ENCODE data around the gene RRAD.

RRAD gene

GRCh38 chr16:66914541-66914940, 10.8 kb downstream of the RRAD start:
- DNase-seq, result no peak

DNA sequence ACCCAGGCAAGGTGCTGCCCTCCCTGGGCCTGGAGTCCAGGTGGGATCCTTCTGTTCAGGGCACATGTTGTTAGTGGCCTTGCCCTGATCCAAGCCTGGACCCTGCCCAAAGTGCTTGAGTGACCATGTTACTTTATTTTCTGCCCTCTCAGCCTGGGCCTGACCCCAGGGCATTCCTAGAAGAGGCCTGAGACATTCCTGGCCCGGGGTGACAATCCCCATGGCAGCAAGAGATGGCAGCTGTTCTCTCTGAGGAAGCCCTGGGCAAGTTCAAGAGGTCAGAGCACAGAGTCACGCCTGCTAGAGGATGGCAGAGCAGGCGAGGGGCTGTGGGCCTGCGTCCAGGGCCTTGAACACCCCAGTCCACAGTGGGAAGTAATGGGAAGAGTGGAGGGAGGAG, 11.6 kb downstream of the RRAD start:
- DNase-seq, result no peak

GRCh38 chr16:66913081-66913480, 12.3 kb downstream of the RRAD start:
- DNase-seq, result no peak

- no peak for DNase-seq
Measured at GRCh38 chr16:66911801-66912200, 13.5 kb downstream of the RRAD start.

GRCh38 chr16:66911112-66911511, 14.2 kb downstream of the RRAD start:
- DNase-seq, result no peak

DNA sequence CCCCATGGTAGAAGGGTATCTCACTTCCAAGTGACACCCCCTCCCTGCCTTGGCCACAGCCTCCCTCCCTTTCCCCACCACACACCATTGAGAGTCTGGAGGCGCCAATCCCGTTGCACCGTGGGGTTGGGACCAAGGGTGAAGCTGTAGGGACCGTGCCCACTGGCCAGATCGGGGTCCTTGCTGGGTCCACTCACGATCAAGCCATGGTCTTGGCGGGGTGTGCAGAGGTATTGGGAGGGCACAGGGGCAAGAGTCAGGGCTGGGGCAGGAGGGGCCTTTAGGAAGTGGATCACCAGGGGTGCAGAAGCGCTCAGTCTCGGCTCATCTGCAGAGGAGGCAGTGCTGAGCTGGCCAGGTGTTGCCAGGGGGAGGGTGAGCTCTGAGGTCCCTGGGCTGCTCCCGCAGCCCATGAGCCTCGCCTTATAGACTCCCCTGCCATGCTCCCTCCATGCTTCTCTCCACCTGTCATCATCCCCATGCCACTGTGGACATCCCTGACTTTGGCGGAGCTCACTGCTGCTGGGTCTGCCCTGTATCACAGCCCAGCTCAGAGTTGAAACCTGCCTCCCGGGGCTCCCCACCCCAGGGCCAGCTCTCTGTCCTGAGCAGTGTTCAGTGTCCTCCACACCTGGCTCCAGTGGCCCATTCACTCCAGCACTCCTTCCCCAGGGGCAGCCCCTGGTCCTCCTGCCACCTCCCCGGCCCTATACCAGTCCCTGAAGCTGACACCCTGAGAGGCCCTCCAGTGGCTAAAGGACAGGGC, 15.0 kb downstream of the RRAD start:
- no peak for DNase-seq

DNA sequence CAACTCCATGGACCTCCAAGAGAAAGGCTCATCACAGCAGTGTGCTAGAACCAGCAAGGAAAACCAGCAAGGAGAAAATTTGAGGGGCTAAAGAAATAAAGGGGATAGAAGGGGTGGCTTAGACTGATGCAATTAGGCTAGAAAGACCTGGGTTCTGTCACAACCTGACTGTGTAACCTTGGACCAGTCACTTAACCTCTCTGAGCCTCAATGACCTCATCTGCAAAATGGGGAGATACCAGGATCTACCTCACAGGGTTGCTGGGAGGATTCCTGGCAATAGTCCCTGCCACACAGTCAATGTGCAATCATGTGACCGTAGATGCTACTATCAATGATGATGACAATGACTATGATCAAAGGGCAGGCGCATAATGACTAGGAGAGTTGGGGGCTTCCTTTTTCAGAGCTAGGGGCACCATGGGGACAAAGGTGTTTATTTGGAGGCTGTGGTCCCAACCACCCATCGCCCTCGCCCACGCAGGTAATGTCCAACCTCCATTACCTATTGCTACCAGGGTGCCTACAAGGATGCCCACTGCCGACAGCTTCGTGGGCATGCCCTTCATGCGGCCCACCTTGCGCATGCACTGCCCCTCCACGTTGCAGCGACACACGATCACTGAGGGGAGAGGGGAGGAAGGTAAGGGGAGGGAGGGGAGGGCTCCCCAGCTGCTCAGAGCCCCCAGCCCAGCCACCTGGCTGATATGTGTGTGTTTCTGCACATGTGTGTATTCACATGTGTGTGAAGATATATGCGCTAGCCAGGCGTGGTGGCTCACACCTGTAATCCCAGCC, 16.4 kb downstream of the RRAD start:
- DNase-seq, result no peak

DNA sequence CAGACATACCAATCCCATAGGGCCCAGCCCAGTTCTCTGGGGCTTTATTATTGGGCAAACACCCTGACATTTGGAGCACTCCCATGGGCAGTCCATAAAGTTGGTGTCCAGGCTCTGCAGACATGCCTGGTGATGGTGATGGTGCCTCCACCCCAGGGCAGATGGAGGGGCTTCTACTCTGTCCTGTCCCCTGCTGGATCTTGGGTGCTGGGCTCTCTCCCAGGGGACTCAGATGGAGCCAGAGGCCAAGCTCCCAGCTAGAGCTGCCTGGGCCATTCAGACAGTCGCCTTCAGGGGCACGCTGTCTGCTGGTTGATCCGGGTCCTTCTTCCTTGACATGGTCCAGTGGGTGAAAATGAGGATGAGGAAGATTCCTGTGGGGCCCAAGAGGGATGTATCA, 17.2 kb downstream of the RRAD start:
- no peak for DNase-seq

GRCh38 chr16:66906916-66907836, 18.2 kb downstream of the RRAD start:
- DNase-seq, result no peak

- DNase-seq, result peak; percentile 49
Measured at GRCh38 chr16:66905633-66906539, 19.4 kb downstream of the RRAD start.

- no peak for DNase-seq
Measured at GRCh38 chr16:66904846-66905632, 20.3 kb downstream of the RRAD start.

DNA sequence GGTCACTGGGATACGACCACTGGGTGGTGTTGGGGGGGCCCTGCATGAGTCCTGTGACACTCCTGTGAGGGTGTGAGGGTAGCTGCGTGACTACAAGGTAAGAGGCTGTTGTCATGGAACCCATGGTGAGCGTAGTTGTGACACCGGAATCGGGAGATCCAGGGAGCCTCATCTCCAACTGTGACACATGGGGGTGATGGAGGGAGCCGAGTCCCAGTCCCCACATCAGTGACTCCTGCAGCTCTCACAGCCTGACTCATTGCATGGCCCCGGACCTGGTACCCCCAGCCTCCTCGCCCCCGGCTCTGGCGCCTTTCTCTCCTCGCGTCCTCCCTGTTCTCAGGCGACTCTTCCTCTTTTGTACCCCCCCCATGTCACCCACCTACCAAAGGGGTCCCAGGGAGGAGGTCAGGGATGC, 20.9 kb downstream of the RRAD start:
- no peak for DNase-seq

GRCh38 chr16:66903544-66904427, 21.5 kb downstream of the RRAD start:
- no peak for DNase-seq

DNA sequence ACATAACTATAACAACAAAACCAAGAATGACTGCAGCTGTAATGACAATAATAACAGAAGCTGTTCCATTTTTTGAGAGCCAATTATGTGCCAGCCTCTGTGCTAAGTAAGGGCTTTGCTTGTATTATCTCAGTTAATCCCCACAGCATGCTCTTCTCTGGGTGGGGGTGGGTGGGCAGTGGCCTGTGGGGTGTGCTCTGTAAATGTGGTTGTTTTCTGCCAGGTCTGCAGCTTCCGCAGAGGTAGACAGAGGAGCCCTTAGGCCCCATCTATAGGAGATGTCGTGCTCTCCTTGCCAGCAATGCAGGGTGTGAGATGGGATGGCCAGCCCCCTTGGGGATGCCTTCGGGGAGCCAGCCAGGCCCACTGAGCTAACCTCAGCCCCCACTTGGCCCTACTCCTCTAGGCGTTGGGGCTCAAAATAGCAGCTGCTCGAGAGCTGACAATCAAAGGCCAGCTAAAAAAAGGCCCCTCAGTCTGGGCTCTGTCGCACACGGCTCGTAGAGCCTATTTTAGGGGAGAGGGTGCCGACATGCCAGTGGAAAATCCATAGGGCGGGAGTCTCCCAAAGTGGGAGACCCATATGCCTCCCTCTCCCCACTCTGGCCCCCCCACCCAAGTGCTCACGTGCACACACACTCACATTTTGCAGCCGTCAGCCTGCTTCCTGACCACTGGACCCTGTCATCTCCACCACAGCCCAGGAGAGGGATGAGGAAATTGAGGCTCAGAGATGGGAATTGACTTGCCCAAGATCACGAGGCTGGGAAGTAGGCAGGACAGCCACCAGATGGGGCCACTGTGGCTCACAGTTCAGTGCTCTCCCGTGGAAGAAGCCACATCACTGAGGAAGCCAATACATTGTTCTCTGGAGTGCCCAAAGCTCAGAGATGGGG, 22.4 kb downstream of the RRAD start:
- DNase-seq, result no peak

GRCh38 chr16:66901626-66902025, 23.7 kb downstream of the RRAD start:
- no peak for DNase-seq

DNA sequence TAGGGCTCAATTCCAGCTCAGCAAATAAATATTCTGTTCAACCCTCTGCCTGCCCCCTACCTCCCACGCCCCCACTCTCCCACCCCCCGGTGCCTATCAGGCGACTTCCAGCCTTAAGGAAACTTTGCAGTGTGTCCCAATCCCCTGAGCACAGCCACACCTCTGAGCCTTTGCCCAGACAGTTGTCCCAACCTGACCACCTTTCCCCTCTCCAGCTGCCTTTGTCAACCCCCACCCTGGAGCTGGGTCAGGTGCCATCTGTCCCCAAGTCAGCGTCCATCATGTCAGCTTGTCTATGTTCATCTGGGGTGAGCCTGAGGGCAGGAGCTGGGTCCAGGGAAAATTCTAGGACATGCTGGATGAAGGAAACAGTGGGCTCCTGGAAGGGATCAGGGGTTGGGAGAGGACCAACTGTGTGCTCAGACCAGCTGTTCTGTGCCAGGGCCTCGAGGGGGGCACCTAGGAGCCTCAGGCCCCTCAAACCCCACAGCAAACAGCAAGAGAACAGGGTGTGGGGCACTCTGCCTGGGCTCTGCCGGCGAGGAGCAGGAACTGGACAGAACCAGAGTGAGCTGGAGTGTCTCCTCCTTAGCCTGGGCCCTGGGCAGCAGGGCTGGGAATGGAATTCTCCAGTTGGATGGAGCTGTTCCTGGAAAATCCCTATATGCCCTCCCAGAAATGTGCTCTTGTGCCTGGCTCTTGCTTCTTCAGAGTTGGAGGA, 24.5 kb downstream of the RRAD start:
- no peak for DNase-seq

DNA sequence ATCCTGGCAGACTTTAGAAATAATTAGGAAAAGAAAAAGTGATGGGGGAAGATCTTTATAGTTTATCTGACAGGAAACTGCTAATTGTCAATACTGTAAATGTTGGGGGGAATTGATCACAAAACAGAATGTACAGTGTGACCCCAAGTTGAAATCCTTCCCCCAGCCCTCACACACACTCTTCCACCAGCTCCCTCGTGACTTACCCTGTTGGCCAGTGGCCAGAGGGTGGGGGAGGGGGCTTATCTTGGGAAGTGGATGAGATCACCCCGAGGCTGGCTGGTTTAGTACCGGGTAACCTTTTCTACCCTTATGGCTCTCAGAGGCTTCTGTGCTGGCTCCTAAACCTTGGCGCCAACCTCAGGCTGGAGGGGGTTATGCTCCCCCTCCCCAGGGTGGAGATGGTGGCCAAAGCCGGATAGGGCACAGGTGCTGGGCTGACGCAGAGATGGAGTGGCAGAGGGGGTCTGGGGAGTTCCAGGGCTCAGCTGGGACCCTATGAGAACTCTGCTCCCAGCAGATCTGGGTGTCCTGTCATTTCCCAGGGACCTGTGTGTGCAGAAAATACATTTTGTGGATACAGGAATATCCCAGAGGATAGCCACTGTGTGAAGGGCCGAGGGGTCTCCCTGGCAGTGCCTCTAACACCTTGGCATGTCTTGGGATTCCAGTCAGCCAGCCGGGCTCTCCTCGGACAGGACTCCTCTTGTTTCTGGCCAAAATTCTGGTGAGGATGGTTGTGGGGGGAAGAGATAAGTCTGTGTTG, 25.2 kb downstream of the RRAD start:
- no peak for DNase-seq

All from COR-L47 (cell line).